GM15510 (cell line): ENCODE results near the gene RAPGEF4.

ENCODE experiments used
- POLR2A ChIP-seq: IDR thresholded peaks from 3 replicates; pipeline ENCODE4 v1.6.1; 2011; ENCODE audit warnings: borderline replicate concordance; ENCODE audit not compliant: insufficient read length; ENCODE audit errors: extremely low read depth

RAPGEF4 gene

GRCh38 chr2:172999641-173000386, 264.2 kb downstream of the RAPGEF4 start:
- TF ChIP-seq POLR2A = no peak

DNA sequence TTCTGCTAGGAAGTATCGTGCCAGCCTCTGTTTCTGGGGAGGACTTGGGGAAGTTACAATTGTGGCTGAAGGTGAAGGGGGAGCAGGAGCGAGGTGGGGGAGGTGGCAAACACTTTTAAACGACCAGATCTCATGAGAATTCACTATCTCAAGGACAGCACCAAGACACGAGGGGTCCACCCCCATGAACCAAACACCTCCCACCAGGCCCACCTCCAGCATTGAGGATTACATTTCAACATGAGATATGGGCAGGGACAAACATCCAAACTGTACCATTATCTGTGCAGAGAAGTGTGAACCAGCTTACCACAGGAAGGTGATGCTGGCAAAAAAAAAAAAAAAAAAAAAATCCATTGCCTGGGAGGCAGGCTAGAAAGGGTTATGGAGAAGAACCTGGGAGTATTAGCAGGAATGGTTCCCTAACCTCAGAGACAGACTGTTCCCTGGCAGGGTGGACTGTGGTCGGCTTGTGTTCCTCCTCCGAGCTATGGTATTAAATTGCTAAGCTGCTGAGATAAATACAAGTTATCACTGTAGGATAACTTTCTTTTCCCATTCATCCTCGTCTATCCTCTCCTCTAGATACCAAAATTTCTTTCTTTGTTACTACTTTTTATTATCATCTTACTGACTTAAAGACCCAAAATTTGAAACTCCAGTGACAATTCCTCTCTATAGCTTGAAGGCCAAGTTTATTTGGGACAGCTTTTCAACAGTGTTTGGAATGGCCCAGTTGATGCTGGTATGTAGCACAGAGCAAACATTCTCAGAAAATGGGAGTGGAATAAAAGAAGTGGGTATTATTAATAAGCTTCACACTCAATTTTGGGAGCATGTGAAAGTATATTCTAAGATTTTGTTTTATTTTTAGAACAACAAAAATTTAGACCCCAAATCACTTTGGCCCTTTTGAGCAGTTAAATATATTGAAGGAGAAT, 266.3 kb downstream of the RAPGEF4 start:
- TF ChIP-seq POLR2A = no peak

GRCh38 chr2:173002751-173003541, 267.3 kb downstream of the RAPGEF4 start:
- no peak for TF ChIP-seq POLR2A

DNA sequence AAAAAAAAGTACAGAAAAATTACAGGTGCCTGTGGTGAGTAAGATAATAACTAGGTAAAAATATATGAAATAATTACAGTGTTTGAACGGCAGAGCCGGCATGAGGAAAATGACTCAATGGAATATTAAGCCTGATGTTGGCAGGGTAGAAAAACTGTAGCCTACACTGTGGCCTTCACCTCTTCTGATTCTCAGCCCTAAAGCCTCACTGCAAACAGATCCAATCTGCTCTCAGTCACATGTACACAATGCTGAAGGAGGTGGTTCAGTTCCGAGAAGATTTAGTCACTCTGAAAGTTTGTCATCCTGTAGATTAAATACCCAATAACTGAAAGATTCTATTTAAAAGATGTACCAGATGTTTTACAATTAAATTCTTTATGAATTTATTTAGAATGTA, 273.1 kb downstream of the RAPGEF4 start:
- TF ChIP-seq POLR2A = no peak

- no peak for TF ChIP-seq POLR2A
Observed at GRCh38 chr2:173010233-173010632, 274.6 kb downstream of the RAPGEF4 start.

DNA sequence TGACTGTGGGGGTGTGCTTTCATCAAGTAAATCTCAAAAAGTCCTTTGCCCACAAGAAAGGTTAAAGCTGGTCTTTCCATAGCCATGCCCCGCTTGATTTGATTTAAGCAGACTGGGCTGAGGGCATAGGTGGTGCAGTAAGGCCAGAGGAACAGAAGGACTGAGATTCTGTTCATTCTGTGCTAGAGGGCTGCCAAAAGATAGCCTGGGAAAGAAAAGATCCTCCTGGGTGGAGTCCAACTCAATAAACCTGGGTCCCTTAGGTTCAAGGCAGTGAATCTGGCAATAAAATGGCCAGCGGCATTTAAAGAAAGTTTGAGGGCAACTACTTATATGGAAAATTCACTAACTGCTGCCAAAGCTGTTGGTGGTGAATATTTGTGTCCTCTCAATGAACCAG, 280.8 kb downstream of the RAPGEF4 start:
- no peak for TF ChIP-seq POLR2A

DNA sequence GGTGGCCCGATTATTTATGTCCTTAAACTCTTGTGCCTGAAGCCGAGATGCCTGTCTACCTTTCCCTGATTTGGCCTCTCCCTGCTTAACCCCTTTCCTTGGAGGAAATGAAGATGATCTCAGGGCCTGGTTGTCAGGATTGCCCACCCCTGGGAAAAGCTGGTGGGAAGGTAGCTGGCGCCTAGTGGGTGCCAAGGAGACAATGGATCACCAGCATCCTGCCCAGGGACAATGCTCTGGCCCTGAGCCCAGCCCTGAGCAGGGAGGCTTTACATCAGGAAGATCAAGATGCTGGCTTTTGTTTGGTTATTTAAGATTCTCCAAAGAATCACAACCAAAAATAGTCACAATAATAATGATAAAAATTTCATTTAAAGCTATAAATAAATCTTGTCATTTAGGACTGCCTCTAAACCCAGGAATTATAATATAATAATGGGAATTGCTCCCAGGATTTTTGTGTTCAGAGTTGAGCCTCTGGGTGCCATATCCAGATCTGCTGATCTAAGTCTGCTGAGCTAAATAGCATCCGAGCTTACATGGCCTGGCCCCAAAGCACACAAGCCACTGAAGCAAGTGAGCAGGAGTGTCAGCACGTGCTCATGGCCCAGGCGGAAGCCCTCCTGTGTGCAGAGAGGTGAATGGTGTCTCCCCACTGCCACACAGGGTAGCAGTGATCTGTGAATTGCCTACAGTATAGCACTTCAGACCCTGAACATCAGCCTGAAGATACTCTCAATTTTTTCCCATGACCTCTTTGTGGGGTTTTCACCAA, 282.2 kb downstream of the RAPGEF4 start:
- no peak for TF ChIP-seq POLR2A

DNA sequence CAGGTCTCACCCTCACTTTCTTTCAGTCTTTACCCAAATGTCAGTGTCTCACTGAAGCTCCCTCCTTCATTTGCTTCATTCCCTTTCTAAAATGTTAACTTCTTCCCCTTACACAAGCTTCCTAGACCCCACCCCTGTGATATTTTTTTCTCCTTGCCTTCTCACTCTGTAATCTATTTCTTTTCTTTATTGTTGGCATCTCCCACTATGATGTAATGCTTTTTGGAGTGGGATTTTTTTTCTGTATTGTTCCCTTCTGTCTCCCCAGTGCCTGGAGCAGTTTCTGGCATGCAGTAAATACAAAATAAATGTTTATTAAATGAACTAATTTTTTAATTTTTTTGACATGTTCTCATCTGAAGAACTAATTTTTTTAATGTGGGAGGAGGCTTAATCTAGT, 284.1 kb downstream of the RAPGEF4 start:
- TF ChIP-seq POLR2A = no peak

GRCh38 chr2:173021939-173022371, 286.3 kb downstream of the RAPGEF4 start:
- TF ChIP-seq POLR2A = no peak

DNA sequence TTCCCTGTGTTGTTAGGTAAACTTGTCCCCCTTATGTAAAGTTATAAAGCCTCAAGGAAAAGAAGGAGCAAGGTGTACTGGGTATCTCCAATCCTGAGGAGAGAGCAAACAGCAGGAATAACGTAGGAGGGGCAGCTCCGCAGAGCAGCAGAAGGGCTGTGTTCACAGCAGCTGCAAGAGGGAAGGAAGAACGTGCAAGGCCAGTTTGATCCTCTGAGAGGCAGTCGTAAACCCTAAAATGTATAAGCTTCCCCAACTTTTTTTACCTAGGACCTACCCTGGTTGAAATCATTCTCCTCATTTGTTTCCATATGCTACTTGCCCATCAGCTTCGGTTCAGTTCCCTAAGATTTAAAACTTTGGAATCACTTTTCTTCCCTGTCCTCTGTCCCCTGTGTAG, 288.1 kb downstream of the RAPGEF4 start:
- no peak for TF ChIP-seq POLR2A

DNA sequence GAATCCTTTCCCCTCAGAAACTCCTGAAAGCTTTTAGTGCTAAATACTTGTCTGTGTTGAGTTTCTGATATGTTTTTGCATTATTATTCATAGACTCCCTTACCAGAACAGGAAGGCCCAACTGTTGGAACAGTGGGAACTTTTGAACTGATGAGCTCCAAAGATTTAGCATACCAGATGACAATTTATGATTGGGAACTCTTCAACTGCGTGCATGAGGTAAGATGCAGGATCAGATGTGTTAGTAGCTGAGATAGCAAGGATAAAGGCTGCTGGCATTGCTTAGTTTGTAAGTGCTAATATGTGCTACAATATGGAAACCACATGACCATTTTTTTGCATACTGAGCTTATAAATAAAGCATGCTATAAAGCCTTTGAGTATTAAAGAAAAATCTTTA, 290.8 kb downstream of the RAPGEF4 start:
- no peak for TF ChIP-seq POLR2A

DNA sequence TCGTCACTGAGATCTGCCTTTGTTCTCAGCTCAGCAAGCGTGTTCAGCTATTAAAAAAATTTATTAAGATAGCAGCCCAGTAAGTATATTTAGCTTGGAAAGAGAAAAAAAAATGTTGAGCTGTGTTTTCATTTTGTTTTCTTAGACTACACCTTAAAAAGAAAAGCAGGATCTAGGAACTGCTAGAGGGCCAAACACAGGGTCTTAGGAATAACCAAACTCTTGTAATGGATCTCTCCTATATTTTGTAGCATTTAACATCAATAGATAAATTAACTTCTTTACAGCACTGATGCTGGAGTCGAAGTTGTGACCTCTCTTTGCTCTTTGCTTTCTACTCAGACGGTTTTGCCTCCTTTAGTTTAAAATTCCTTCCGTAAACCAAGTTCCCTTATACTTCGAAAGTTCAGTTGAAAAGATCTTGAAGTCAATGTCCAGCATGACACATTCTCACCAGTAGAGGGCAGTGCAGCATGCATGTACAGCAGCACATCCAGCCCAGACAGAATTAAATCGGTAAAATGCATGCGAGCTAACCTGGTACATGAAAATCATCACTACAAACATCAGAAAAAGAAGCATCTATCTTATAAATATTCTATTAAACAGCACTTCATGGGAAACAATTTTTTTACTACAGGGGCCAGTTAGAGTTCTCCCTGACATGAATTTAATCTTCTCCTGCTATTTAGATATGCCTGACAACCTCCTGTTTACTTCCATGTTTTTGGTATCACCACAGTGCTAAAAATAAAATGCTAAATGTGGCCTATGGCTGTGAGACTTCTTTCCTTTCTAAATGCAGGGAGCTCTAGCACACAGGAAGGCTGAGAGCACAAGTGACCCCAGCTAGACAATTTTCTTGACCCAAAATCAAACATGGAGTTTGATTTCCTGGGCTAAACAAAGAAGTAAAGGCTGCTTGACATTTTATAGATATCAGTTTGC, 291.8 kb downstream of the RAPGEF4 start:
- TF ChIP-seq POLR2A = no peak

DNA sequence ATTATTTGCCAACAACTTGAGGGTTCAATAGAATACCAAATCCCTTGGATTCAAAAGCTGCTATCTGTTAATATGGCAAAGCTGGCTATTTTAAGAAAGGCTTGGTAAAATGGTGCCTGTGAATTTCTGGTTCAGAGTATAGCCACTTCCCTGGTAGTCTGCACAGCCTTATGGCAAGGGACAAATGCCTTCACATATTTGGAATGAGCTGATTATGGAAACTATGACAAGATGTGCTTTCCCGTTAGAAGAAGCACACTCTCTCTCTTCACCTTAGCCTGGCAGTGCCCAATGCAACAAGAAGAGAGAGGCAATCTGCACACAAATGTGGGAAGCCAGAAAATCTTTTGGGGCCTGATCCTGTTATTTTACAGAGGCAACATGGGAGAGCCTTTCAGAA, 292.5 kb downstream of the RAPGEF4 start:
- TF ChIP-seq POLR2A = no peak
